ENCODE data around the gene NEURL2. TPM values are rescaled to one million over a fixed set of nuclear protein-coding genes. Genes with fewer than 3 reads are reported as not detected.

The NEURL2 gene
- total and polyA plus RNA-seq, 10 of the 15 experiments (the other 5 are each of a cell fraction or from before 2014, with no cell fraction given): 0.53 to 7.0 (median 2.7) TPM

GRCh38 chr20:45896641-45897161 lies 5.7 kb upstream of the NEURL2 start (continued):
- TF ChIP-seq PAX5 (IDR thresholded peaks at IDR 0.05; ENCODE audit: borderline replicate concordance, low read depth, low read length) (no peak), RELA (IDR thresholded peaks at IDR 0.05; ENCODE audit: borderline replicate concordance, partially characterized antibody) (no peak), NFYB (IDR thresholded peaks at IDR 0.05; ENCODE audit: insufficient read depth, low read depth, low read length) (no peak), NFIC (IDR thresholded peaks at IDR 0.05; ENCODE audit: low read depth, low read length) (no peak)

GRCh38 chr20:45894797-45895196 lies 3.8 kb upstream of the NEURL2 start:
- peaks cover 0 to 4% of the 10 kb centered on the region in 2 experiments; a peak in 2 of 4 replicates for H3K36me3 ChIP-seq (ENCODE audit: control insufficient read depth in 2 of 2, insufficient read depth in 2 of 2, low read length in 1 of 2)
- H3K27ac ChIP-seq (ENCODE audit: control insufficient read depth, insufficient read depth): no peak overlapping the region
- no TSS peak for BruUV-seq (replicated peaks)
- H3K4me3 ChIP-seq: no peak overlapping the region
- FAIRE-seq (no peak), DNase-seq (ENCODE audit: low read depth, low spot score) (no peak), ATAC-seq (no peak)
- no peaks in the 10 kb centered on the region for H3K27me3 ChIP-seq (replicated peaks in 1 of 2; ENCODE audit: control insufficient read depth in 2 of 2, insufficient read depth in 2 of 2, low read length in 1 of 2)
- H3K4me2 ChIP-seq (ENCODE audit: control insufficient read depth, insufficient read depth): no peak overlapping the region
- H3K79me2 ChIP-seq (ENCODE audit: control insufficient read depth, insufficient read depth, low read length): peaks cover 4% of the 10 kb centered on the region
- in situ Hi-C loops (cut with MboI): no loop called here
- no peaks in the 10 kb centered on the region for H3K9me3 ChIP-seq (replicated peaks; ENCODE audit: control insufficient read depth, insufficient read depth, low read length)
- no peak overlapping the region for H3K9ac ChIP-seq (ENCODE audit: control insufficient read depth, insufficient read depth, low read length)
- peaks cover 22% of the 10 kb centered on the region for H3K4me1 ChIP-seq (ENCODE audit: control insufficient read depth, insufficient read depth, low read length)
- WGBS (ENCODE audit: insufficient coverage, insufficient replicate concordance, low lambda C conversion rate, missing lambda C conversion rate): 88% methylated on average over 12 of the region's 12 CpGs
- POLR2A ChIA-PET: no interaction called here
- RAD21 ChIA-PET (ENCODE audit: unreplicated experiment): no interaction called here
- intact Hi-C loops (cut with micrococcal nuclease; ENCODE audit: unreplicated experiment): loop anchor here (5.0 kb wide), 1 partner anchor 78 kb away; the partner anchor contains the start of gene ZNF335
- SMC1A ChIA-PET (ENCODE audit: uncharacterized antibody, unreplicated experiment): no interaction called here
- H2AFZ ChIP-seq (ENCODE audit: control insufficient read depth, low read depth, low read length): no peak overlapping the region
- CTCF ChIA-PET: no interaction called here
- no peaks in the 10 kb centered on the region for H4K20me1 ChIP-seq (ENCODE audit: control insufficient read depth, insufficient read depth)
- TF ChIP-seq CHD2 (IDR thresholded peaks at IDR 0.05; ENCODE audit: borderline replicate concordance, low read depth, low read length) (no peak), ZBED1 (IDR thresholded peaks at IDR 0.05; ENCODE audit: borderline replicate concordance) (no peak), IKZF1 (conservative IDR thresholded peaks at IDR 0.05) (no peak), PAX5 (IDR thresholded peaks at IDR 0.05; ENCODE audit: borderline replicate concordance, low read depth, low read length) (no peak), TCF3 (IDR thresholded peaks at IDR 0.05; ENCODE audit: borderline replicate concordance, insufficient read depth, low read depth, low read length) (no peak), CUX1 (IDR thresholded peaks at IDR 0.05; ENCODE audit: insufficient replicate concordance, low read depth, low read length) (no peak), FOS (IDR thresholded peaks at IDR 0.05; ENCODE audit: borderline replicate concordance, extremely low read depth, insufficient read length) (no peak), ZNF274 (IDR thresholded peaks at IDR 0.05; ENCODE audit: insufficient read depth, insufficient read length) (no peak), SMAD5 (IDR thresholded peaks at IDR 0.05; ENCODE audit: low read depth) (no peak), CBFB (IDR thresholded peaks at IDR 0.05; ENCODE audit: low read depth) (no peak)
- TF ChIP-seq, protein P1, sequence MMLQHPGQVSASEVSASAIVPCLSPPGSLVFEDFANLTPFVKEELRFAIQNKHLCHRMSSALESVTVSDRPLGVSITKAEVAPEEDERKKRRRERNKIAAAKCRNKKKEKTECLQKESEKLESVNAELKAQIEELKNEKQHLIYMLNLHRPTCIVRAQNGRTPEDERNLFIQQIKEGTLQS (IDR thresholded peaks at IDR 0.05; ENCODE audit: borderline replicate concordance, extremely low read depth, low read depth, low read length): no peak
